Coronary artery (tissue), 2 donors: ENCODE data around the gene GPBAR1.

Experiments
- DNase-seq: peaks from one replicate; pipeline ENCODE4 v3.0.0-alpha.2; 2017; ENCODE audit warnings: low spot score
- H3K27ac ChIP-seq, 2 donors: fragments of 200-600 bp; sonication (generic); one replicate each; pipeline ENCODE4 v1.5.1; 2016 to 2019
- H3K4me3 ChIP-seq: fragments of 200-600 bp; sonication (generic); 2 replicates; pipeline ENCODE4 v1.5.1; 2016; ENCODE audit warnings: mild to moderate bottlenecking, moderate library complexity
- TF ChIP-seq, protein P1 (sequence below): fragments of 200-600 bp; sonication (generic); IDR thresholded peaks from one replicate; pipeline ENCODE4 v1.5.1; 2019; ENCODE audit warnings: antibody characterized with exemption

Gene GPBAR1

DNA sequence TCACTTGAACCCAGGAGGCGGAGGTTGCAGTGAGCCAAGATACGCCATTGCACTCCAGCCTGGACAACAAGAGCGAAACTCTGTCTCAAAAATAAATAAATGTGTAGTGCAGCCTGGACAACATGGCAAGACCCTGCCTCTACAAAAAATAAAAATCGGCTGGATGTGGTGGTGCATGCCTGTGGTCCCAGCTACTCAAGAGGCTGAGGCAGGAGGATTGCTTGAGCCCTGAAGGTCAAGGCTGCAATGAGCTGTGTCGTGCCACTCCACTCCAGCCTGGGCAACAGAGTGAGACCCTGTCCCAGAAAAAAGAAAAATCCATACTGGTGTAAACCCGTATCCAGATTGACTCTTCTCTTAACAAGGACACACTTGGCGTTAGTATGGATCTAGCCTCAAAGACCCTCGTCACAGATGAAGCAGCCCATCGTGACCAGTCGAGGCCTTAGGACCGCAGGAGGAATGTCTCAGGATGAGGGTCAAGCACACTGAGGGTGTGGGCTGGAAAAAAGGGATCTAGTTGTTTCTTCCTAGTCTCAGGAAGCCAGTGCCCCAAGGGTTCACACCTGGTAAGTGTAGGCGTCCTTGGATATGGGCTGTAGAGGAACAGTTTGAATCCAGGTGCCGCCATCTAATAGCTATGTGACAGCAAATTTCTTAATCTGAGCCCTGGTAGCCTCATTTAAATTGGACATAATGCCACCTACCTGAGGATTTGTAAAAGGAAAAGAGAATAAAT lies 4.0 kb upstream of the GPBAR1 start:
- DNase-seq: no peak
- TF ChIP-seq, protein P1, sequence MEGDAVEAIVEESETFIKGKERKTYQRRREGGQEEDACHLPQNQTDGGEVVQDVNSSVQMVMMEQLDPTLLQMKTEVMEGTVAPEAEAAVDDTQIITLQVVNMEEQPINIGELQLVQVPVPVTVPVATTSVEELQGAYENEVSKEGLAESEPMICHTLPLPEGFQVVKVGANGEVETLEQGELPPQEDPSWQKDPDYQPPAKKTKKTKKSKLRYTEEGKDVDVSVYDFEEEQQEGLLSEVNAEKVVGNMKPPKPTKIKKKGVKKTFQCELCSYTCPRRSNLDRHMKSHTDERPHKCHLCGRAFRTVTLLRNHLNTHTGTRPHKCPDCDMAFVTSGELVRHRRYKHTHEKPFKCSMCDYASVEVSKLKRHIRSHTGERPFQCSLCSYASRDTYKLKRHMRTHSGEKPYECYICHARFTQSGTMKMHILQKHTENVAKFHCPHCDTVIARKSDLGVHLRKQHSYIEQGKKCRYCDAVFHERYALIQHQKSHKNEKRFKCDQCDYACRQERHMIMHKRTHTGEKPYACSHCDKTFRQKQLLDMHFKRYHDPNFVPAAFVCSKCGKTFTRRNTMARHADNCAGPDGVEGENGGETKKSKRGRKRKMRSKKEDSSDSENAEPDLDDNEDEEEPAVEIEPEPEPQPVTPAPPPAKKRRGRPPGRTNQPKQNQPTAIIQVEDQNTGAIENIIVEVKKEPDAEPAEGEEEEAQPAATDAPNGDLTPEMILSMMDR: no peak
- peak overlapping the region in 1 of 2 donors; percentile 24 for H3K27ac ChIP-seq
- no peak overlapping the region for H3K4me3 ChIP-seq

- no peak for DNase-seq
- Histone ChIP-seq H3K4me3 (no peak overlapping the region), H3K27ac (peak overlapping the region in 1 of 2 donors; percentile 24)
- TF ChIP-seq, protein P1: peak; percentile 25
Measured at GRCh38 chr2:218257390-218257981, 3.3 kb upstream of the GPBAR1 start.

DNA sequence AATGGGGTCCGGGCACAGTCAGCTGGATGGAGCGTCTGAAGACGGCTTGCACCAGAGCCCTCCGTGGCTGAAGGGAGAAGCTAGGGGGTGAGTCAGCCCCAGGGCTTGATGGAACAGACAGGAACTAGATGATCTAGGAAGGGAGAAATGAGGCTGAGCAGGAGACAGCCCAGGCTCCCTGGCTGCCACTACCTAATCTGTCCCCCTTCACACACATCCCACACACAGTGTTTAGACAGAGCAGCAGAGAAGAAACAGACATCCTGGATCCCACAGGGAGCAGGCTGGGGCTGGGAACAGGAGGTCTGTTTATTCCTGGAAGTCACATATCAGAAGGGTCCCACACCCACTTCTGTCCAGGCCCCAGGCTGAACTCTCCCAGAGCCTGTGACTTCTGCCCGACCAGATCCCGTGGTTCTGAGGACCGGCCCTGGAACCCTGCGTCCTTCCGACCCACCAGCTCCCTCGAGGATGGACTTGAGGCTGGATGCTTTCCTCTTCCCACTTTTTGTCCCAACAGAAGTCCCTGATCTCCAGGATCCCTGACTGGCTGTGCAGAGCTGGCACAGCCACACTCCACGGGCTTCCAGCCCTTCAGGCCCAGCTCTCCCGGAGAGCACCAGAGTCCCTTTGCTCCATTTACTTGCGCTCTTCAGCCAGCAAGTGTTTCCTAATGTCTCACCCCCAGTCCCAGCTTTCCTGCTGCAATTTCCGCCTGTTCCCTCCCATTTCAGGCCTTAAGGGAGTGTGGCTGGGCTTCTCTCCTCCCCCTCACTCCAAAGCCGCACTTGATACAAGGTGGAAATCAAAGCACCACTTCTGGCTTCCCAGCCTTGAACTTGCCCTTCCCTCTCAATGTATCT lies 1.5 kb upstream of the GPBAR1 start:
- peak overlapping the region; percentile 37 for H3K4me3 ChIP-seq
- TF ChIP-seq, protein P1: no peak
- H3K27ac ChIP-seq: peak overlapping the region; percentile 59 to 86
- DNase-seq: peak; percentile 83

- H3K27ac ChIP-seq: peak overlapping the region; percentile 59 to 86
- TF ChIP-seq, protein P1: no peak
- H3K4me3 ChIP-seq: no peak overlapping the region
- no peak for DNase-seq
Measured at GRCh38 chr2:218260166-218260565, 649 bp upstream of the GPBAR1 start.

- DNase-seq: no peak
- H3K27ac ChIP-seq: peak overlapping the region in 1 of 2 donors; percentile 86
- TF ChIP-seq, protein P1: no peak
- H3K4me3 ChIP-seq: peak overlapping the region; percentile 57
Measured at GRCh38 chr2:218261423-218262236, 815 bp downstream of the GPBAR1 start.

DNA sequence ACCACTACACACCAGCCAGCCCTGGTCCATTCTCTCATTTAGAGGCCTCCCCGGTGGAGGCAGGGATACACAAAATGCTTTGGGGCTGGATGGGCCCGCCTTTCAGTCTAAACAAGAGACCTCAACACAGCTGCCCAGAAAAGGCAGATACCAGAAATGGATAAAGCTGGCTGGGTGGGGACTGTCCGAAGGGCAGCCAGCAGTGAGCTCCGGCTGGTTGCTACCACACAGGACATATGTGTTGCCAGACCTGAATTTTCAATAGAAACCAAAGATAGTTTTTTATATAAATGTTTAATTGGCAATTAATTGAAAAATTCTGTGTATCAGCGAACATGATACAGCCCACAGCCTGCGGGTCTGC lies 1.4 kb downstream of the GPBAR1 start:
- TF ChIP-seq, protein P1: no peak
- peak overlapping the region; percentile 11 for H3K4me3 ChIP-seq
- no peak for DNase-seq
- peak overlapping the region in 1 of 2 donors; percentile 86 for H3K27ac ChIP-seq
